PFSK-1 (cell line): ENCODE results near the gene KRTAP5-8.

Source experiments
- FOXP2 ChIP-seq: optimal IDR thresholded peaks from 2 replicates; pipeline ENCODE3; 2011; ENCODE audit warnings: borderline replicate concordance, control low read depth, inconsistent platforms; ENCODE audit not compliant: insufficient read depth; ENCODE audit errors: extremely low read length, extremely low read depth
- POLR2AphosphoS5 ChIP-seq: IDR thresholded peaks from 2 replicates; pipeline ENCODE4 v1.6.1; 2012; ENCODE audit warnings: low read depth, mild to moderate bottlenecking, control low read depth, low read length, moderate library complexity
- REST ChIP-seq, 2 experiments: IDR thresholded peaks; 2 replicates each; pipeline versions ENCODE4 v1.6.1 to v1.8.0; 2011 to 2012; ENCODE audit warnings: low read depth in 2 of 2, low read length in 2 of 2, control low read depth in 1 of 2, inconsistent platforms in 1 of 2, mild to moderate bottlenecking in 1 of 2, moderate library complexity in 1 of 2; ENCODE audit not compliant: insufficient read depth in 1 of 2
- SIN3A ChIP-seq: IDR thresholded peaks from 2 replicates; pipeline ENCODE4 v1.6.1; 2012; ENCODE audit warnings: mild to moderate bottlenecking, low read length, moderate library complexity, borderline replicate concordance; ENCODE audit not compliant: insufficient read depth
- TAF1 ChIP-seq: IDR thresholded peaks from 2 replicates; pipeline ENCODE4 v1.6.1; 2012; ENCODE audit warnings: low read length, control low read depth, borderline replicate concordance; ENCODE audit not compliant: insufficient read depth

The KRTAP5-8 gene

GRCh38 chr11:71542382-71542781 is 4.6 kb downstream of the KRTAP5-8 start:
- TF ChIP-seq POLR2AphosphoS5 (no peak), SIN3A (no peak), TAF1 (no peak), FOXP2 (no peak), REST (IDR thresholded peaks at IDR 0.05; ENCODE audit: insufficient read depth in 1 of 2, low read depth in 2 of 2, low read length in 2 of 2) (no peak)

GRCh38 chr11:71542879-71543777 is 5.3 kb downstream of the KRTAP5-8 start:
- TF ChIP-seq REST (IDR thresholded peaks at IDR 0.05; ENCODE audit: insufficient read depth in 1 of 2, low read depth in 2 of 2, low read length in 2 of 2) (no peak), POLR2AphosphoS5 (no peak), SIN3A (no peak), FOXP2 (no peak), TAF1 (no peak)

GRCh38 chr11:71543866-71544265 is 6.0 kb downstream of the KRTAP5-8 start:
- TF ChIP-seq SIN3A (no peak), TAF1 (no peak), REST (IDR thresholded peaks at IDR 0.05; ENCODE audit: insufficient read depth in 1 of 2, low read depth in 2 of 2, low read length in 2 of 2) (no peak), FOXP2 (no peak), POLR2AphosphoS5 (no peak)

GRCh38 chr11:71544525-71545214 is 6.8 kb downstream of the KRTAP5-8 start:
- no peak for TF ChIP-seq REST (IDR thresholded peaks at IDR 0.05; ENCODE audit: insufficient read depth in 1 of 2, low read depth in 2 of 2, low read length in 2 of 2)
- TF ChIP-seq FOXP2 = no peak
- no peak for TF ChIP-seq SIN3A
- no peak for TF ChIP-seq POLR2AphosphoS5
- no peak for TF ChIP-seq TAF1
